HG03066 (cell line): ENCODE measurements around the gene LDLR.

Experiments used
- ATAC-seq: cut with Tn5 transposase; IDR thresholded peaks from one replicate; pipeline ENCODE4 v1.9.1; 2021; ENCODE audit warnings: low read depth; ENCODE audit not compliant: unreplicated experiment

LDLR gene

GRCh38 chr19:11089254-11090013, at the start of gene LDLR:
LDLR (plus strand) TSS chr19:11089463; CDS start chr19:11089549, 86 bp downstream.
- ATAC-seq = no peak

- ATAC-seq = no peak
Measured at GRCh38 chr19:11041194-11041593, 48.1 kb upstream of the LDLR start.

- ATAC-seq = no peak
Measured at GRCh38 chr19:11041966-11042627, 47.2 kb upstream of the LDLR start.

- no peak for ATAC-seq
Measured at GRCh38 chr19:11044431-11044830, 44.8 kb upstream of the LDLR start.

- no peak for ATAC-seq
Measured at GRCh38 chr19:11045536-11045935, 43.7 kb upstream of the LDLR start.

- ATAC-seq = no peak
Measured at GRCh38 chr19:11046605-11047354, 42.5 kb upstream of the LDLR start.

- no peak for ATAC-seq
Measured at GRCh38 chr19:11047866-11048265, 41.4 kb upstream of the LDLR start.

GRCh38 chr19:11050323-11051114, 38.7 kb upstream of the LDLR start:
- ATAC-seq = no peak

- ATAC-seq = no peak
Measured at GRCh38 chr19:11053817-11054195, 35.5 kb upstream of the LDLR start.

- ATAC-seq = no peak
Measured at GRCh38 chr19:11054200-11054599, 35.1 kb upstream of the LDLR start.

- ATAC-seq = no peak
Measured at GRCh38 chr19:11054628-11055027, 34.6 kb upstream of the LDLR start.

- ATAC-seq = no peak
Measured at GRCh38 chr19:11058246-11059030, 30.8 kb upstream of the LDLR start.

- ATAC-seq = no peak
Measured at GRCh38 chr19:11059511-11060358, 29.5 kb upstream of the LDLR start.

GRCh38 chr19:11061952-11062351, 27.3 kb upstream of the LDLR start:
- ATAC-seq = no peak

GRCh38 chr19:11063434-11063833, 25.8 kb upstream of the LDLR start:
- no peak for ATAC-seq

GRCh38 chr19:11064831-11065303, 24.4 kb upstream of the LDLR start:
- no peak for ATAC-seq

- no peak for ATAC-seq
Measured at GRCh38 chr19:11066326-11066725, 22.9 kb upstream of the LDLR start.

- no peak for ATAC-seq
Measured at GRCh38 chr19:11067356-11068113, 21.7 kb upstream of the LDLR start.
